ENCODE measurements around the gene MLLT1.

The MLLT1 gene

DNA sequence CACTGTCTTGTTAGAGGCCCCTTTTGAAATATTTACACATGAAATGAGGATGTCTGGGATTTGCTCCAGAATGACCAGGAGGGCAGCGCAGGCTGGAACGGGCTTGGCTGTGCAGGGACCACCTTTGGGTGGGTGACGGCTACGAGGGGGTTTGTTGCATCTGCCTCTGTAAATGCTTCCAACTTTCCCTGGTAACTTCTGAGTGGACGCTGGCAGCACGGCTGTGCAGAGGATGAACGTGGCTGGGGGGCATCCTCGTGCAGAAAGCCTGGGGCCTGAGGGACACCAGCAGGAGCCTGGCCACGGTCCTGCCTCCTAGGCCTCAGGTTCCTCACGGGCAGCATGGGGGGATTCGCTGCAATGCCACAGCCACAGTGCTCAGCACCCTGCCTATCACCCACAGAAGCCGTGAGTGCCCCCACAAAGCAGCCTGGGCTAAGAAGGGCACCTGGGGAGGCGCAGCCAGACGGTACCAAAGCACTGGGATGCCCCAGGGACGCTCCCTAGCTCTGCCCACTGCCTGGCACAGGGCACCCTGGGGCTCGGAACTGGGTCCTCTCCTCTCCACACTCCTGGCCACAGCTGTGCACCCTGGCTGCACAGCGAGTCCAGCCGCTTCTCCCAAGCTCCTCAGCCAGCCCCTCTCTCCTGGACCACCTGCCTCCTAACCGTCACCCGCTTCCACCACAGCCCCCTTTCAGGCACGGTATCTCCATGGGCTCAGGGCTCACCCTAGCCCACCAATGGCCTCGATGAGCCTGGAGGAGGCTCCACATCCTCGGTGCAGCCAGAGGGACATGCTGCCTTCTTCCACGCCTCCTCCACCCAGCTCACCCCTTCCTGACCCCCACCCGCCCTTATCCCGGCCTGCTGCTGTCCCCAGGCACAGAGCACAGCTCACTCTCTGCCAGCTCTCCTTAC, 44.5 kb downstream of the MLLT1 start:
- Histone ChIP-seq H3K79me2 (ENCODE audit: control insufficient read depth, insufficient read depth, low read length, unreplicated experiment) (peaks cover 80% of the 10 kb centered on the region), H3K4me1 (ENCODE audit: control insufficient read depth, insufficient read depth, low read length, unreplicated experiment) (peaks cover 53% of the 10 kb centered on the region), H3K27me3 (ENCODE audit: insufficient read depth, low read length) (no peaks in the 10 kb centered on the region), H3K4me3 (ENCODE audit: low read depth, low read length) (no peak overlapping the region), H3K27ac (ENCODE audit: low read depth, low read length) (no peak overlapping the region), H2AFZ (ENCODE audit: low read length, unreplicated experiment) (no peak overlapping the region), H3K36me3 (ENCODE audit: insufficient read depth, low read length) (no peaks in the 10 kb centered on the region)

DNA sequence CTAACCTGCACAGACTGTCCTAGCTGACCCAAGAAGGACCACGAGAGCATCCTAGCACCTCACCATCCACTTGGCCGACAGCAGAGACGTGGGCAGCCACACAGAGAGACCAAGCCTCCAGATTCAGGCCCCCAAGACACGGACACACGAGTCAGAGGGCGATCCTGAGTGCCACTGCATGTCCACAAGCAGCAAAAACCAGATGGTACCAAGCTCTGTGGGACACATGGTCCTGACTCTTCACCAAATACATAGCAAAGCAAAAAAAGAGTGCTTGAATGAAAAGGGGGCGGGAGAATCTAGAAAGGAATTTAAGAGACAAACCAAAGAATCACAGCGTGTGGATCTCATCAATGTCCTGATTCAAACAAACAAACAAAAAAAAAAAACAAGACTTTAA, 45.2 kb downstream of the MLLT1 start:
- Histone ChIP-seq H2AFZ (ENCODE audit: low read length, unreplicated experiment) (no peak overlapping the region), H3K4me1 (ENCODE audit: control insufficient read depth, insufficient read depth, low read length, unreplicated experiment) (peaks cover 51% of the 10 kb centered on the region), H3K27ac (ENCODE audit: low read depth, low read length) (no peak overlapping the region), H3K4me3 (ENCODE audit: low read depth, low read length) (no peak overlapping the region), H3K27me3 (ENCODE audit: insufficient read depth, low read length) (no peaks in the 10 kb centered on the region), H3K79me2 (ENCODE audit: control insufficient read depth, insufficient read depth, low read length, unreplicated experiment) (peaks cover 73% of the 10 kb centered on the region), H3K36me3 (ENCODE audit: insufficient read depth, low read length) (no peaks in the 10 kb centered on the region)

DNA sequence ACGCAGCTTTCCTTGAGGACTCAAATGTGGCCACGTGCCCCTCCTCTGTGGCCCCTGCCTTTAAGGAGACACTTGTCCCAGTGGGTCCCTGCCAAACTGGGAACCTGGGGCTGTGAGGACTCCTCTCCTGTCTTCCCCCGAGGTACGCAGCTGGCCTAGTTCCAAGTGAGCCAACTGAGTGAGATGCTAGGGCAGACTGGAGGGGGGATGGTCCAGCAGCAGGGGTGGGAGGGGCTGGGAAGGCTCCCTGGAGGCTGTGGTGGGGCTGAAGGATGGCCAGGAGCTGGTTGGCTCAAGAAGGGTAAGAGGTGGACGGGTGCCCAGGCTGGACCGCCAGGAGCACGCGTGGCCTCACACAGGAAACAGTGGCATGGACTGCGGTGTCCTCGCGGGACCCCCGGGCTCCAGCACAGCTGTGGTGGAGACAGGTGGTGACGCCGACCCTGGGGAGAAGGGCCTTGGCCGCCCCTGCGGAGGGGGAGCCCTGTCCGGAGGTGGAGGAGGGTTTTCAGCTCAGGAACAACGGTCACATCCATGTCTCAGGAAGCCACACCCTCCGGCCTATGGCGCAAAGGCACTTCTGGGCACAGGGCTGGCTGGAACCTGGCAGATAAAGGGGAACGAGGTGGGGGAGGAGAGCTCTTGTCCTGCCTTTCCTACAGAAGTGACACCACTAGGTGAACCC, 45.8 kb downstream of the MLLT1 start:
- Histone ChIP-seq H3K4me1 (ENCODE audit: control insufficient read depth, insufficient read depth, low read length, unreplicated experiment) (peaks cover 45% of the 10 kb centered on the region), H3K27me3 (ENCODE audit: insufficient read depth, low read length) (no peaks in the 10 kb centered on the region), H3K4me3 (ENCODE audit: low read depth, low read length) (no peak overlapping the region; the same call in 1 of the 2 replicates), H3K36me3 (ENCODE audit: insufficient read depth, low read length) (no peaks in the 10 kb centered on the region), H2AFZ (ENCODE audit: low read length, unreplicated experiment) (no peak overlapping the region), H3K27ac (ENCODE audit: low read depth, low read length) (no peak overlapping the region; the same call in 1 of the 2 replicates), H3K79me2 (ENCODE audit: control insufficient read depth, insufficient read depth, low read length, unreplicated experiment) (peaks cover 71% of the 10 kb centered on the region)

DNA sequence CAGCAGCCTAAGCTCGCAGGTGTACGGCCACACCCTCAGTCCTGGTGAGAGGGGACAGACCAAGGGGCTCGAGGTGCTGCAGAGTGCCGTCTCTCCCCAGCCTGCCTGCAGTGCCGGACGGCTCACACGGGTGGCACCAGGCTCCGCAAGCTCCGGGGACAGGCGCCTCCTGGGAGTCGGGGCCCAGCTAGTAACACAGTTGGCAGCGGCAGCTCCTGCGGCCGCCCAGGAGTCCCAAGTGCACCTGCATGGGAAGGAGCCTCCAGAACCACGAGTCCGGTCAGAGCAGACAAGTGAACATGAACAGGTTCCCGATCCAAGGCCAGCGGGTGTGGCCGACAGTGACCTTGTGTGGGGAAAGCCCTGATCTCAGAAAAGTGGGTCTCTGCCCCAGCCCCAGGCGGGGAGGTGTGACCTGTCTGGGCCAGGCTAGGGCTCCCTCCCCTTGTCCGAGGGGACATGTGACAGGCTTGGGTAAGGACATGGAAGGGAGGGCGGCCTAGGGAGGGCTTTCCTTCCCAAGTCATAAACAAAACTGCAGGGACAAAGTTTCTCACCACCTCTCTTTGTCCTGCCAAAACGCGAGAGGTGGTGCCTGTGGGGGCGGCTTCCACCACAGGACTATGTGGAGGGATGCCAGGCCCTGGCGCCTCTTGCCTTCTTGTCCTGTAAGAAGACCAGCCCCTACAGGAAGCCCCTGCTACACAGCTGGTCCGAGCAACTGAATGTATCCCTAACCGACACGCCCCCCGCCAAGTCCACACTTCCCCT, 46.5 kb downstream of the MLLT1 start:
- H3K27ac ChIP-seq (ENCODE audit: low read depth, low read length), result peak overlapping the region; percentile 23
- H2AFZ ChIP-seq (ENCODE audit: low read length, unreplicated experiment), result no peak overlapping the region
- H3K4me1 ChIP-seq (ENCODE audit: control insufficient read depth, insufficient read depth, low read length, unreplicated experiment), result peaks cover 38% of the 10 kb centered on the region
- H3K4me3 ChIP-seq (ENCODE audit: low read depth, low read length), result no peak overlapping the region; the same call in 1 of the 2 replicates
- H3K27me3 ChIP-seq (ENCODE audit: insufficient read depth, low read length), result no peaks in the 10 kb centered on the region
- H3K36me3 ChIP-seq (ENCODE audit: insufficient read depth, low read length), result no peaks in the 10 kb centered on the region
- peaks cover 65% of the 10 kb centered on the region for H3K79me2 ChIP-seq (ENCODE audit: control insufficient read depth, insufficient read depth, low read length, unreplicated experiment)

DNA sequence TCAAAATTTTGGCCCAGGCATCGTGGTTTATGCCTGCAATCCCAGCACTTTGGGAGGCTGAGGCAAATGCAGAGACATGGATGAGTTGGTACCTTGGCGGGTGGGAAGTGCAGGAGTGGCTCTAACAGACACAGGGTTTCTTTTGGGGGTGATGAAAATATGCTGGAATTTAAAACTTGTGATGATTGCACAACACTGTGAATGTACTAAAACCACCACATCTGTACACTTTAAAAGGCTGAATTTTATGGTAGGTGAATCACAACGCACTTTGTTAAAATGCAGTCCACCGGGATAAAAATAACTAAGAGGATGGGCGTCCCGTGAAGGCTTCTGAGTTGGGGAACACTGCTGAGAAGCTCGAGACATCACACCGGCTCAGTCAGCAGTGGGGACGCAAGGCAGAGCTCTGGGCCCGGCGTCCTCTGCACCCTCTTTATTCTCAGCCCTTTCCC, 47.1 kb downstream of the MLLT1 start:
- Histone ChIP-seq H3K36me3 (ENCODE audit: insufficient read depth, low read length) (no peaks in the 10 kb centered on the region), H3K27me3 (ENCODE audit: insufficient read depth, low read length) (no peaks in the 10 kb centered on the region), H3K4me3 (ENCODE audit: low read depth, low read length) (no peak overlapping the region), H3K4me1 (ENCODE audit: control insufficient read depth, insufficient read depth, low read length, unreplicated experiment) (peaks cover 34% of the 10 kb centered on the region), H2AFZ (ENCODE audit: low read length, unreplicated experiment) (no peak overlapping the region), H3K27ac (ENCODE audit: low read depth, low read length) (peak overlapping the region; percentile 52), H3K79me2 (ENCODE audit: control insufficient read depth, insufficient read depth, low read length, unreplicated experiment) (peaks cover 61% of the 10 kb centered on the region)

DNA sequence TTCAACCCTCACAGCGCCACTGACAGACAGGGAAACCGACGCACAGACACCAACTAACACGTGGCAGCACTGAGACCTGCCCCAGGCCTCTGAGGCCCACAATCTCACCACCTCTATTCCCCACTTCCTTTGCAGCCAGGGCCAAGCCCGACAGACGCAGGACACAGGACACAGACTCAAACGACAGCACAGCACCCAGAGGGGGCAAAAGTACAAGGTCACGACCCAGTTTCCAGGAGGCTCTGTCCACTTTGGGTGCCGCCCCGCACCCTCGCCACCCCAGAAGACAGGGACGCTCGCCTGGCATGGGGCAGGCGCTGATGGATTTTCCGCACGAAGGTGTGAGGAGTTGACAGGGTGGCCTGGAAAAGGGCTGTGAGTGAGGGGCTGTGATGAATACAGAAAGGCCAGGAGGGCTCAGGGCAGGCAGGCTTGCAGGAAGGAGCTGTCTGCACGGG, 48.8 kb downstream of the MLLT1 start:
- no peak overlapping the region for H3K27ac ChIP-seq (ENCODE audit: low read depth, low read length)
- H3K36me3 ChIP-seq (ENCODE audit: insufficient read depth, low read length), result no peaks in the 10 kb centered on the region
- no peaks in the 10 kb centered on the region for H3K27me3 ChIP-seq (ENCODE audit: insufficient read depth, low read length)
- peaks cover 51% of the 10 kb centered on the region for H3K79me2 ChIP-seq (ENCODE audit: control insufficient read depth, insufficient read depth, low read length, unreplicated experiment)
- H3K4me3 ChIP-seq (ENCODE audit: low read depth, low read length), result no peak overlapping the region
- H3K4me1 ChIP-seq (ENCODE audit: control insufficient read depth, insufficient read depth, low read length, unreplicated experiment), result peaks cover 34% of the 10 kb centered on the region
- no peak overlapping the region for H2AFZ ChIP-seq (ENCODE audit: low read length, unreplicated experiment)

DNA sequence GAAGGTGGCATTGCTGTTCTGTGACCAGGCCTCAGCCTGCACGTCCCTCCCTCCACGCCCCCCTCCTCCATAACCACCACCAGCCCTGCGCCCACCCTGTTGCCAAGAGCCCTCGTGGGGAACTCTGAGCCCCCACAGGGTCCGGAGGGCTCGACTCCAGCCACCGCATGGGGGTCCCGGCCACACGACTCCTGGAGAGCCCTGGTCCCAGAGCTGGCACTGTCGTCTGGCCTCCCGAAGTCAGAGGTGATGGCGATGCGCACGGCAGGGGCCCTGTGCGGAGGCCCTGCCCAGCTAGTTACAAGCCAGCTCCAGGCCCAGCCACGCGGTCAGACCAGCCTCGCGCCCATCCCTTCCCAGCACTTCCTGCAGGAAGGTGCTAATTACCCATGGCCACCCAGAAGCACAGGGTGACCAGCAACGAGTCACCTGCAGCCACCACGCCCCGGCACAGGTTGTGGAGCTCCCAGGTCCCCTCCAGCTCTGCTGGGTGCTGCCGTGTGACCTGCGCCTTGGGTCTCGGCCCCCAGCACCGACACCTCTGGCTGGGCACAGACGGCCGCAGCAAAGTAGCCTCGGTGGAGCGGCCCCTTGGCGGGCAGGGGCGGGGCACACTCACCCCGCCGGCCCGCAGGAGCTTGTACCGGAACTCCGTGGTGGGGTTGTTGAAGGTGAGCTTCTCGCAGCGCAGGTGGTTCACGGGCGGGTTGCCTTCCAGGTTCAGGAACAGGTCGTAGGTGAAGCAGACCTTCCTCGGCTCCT, 49.6 kb downstream of the MLLT1 start:
- no peak overlapping the region for H2AFZ ChIP-seq (ENCODE audit: low read length, unreplicated experiment)
- H3K27me3 ChIP-seq (ENCODE audit: insufficient read depth, low read length), result no peaks in the 10 kb centered on the region
- H3K27ac ChIP-seq (ENCODE audit: low read depth, low read length), result no peak overlapping the region
- no peak overlapping the region for H3K4me3 ChIP-seq (ENCODE audit: low read depth, low read length)
- H3K79me2 ChIP-seq (ENCODE audit: control insufficient read depth, insufficient read depth, low read length, unreplicated experiment), result peaks cover 43% of the 10 kb centered on the region
- no peaks in the 10 kb centered on the region for H3K36me3 ChIP-seq (ENCODE audit: insufficient read depth, low read length)
- peaks cover 32% of the 10 kb centered on the region for H3K4me1 ChIP-seq (ENCODE audit: control insufficient read depth, insufficient read depth, low read length, unreplicated experiment)

DNA sequence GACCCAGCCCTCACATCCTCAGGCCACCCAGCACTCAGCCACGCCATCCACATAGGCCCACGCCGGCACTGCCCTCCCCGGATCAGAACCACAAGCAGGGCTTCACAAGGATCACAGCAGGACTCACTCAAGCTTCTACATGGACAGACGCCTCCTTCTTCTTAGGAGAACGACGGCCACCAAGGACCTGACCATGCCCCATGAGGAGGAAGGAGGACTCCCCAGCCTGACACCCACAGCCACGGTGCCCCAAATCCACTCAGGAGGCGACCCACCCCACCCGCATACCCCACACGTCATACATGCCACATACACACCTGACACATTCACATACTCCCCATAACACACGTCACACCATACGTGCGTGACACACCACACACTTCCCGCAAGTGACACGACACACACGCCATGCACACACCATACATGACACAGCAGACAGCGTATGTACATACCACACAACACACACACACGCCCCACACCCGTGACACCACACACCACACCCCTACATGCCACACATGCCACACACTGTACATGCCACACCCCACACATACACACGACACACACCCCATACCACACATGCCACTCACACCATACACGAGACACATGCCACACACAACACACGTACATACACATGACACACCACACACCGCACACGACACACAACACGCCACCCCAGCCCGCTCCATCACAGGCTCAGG, 50.4 kb downstream of the MLLT1 start:
- H3K4me1 ChIP-seq (ENCODE audit: control insufficient read depth, insufficient read depth, low read length, unreplicated experiment), result peaks cover 26% of the 10 kb centered on the region
- H3K36me3 ChIP-seq (ENCODE audit: insufficient read depth, low read length), result no peaks in the 10 kb centered on the region
- no peak overlapping the region for H2AFZ ChIP-seq (ENCODE audit: low read length, unreplicated experiment)
- no peaks in the 10 kb centered on the region for H3K27me3 ChIP-seq (ENCODE audit: insufficient read depth, low read length)
- no peak overlapping the region for H3K4me3 ChIP-seq (ENCODE audit: low read depth, low read length)
- H3K79me2 ChIP-seq (ENCODE audit: control insufficient read depth, insufficient read depth, low read length, unreplicated experiment), result peaks cover 35% of the 10 kb centered on the region
- H3K27ac ChIP-seq (ENCODE audit: low read depth, low read length), result no peak overlapping the region

DNA sequence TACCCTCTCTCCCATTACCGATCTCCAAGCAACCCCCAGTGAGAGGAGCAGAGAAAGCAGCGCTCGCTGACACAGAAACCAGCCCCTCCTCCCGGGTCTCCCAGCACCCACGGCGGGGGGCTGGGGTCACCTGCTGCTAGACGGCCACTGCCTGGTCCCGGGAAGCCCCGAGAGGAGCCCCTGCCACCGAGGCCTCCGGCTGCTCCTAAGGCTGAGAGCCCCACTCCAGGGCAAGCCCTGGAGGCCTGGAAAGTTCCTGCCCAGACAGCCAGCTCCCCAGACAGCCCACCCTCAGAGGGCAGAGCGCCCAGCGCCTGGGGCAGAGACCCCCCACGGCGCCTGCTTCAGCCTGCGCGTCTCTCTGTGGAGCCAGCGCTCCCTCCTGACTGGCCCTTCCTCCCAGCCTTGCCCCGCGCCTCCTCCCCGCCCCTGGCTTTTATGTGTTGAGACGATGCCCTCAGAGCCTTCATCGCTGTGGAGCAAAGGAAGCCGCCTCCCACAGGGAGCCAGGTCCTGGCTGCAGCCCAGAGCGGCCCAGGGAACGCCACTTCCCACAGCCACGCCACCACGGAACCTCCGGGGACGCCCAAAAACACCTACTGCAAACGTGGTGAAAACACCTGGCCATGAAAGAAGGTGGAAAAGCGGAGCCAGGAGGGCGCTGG, 51.1 kb downstream of the MLLT1 start:
- Histone ChIP-seq H3K27me3 (ENCODE audit: insufficient read depth, low read length) (no peaks in the 10 kb centered on the region), H3K79me2 (ENCODE audit: control insufficient read depth, insufficient read depth, low read length, unreplicated experiment) (peaks cover 28% of the 10 kb centered on the region), H2AFZ (ENCODE audit: low read length, unreplicated experiment) (no peak overlapping the region), H3K27ac (ENCODE audit: low read depth, low read length) (no peak overlapping the region), H3K4me3 (ENCODE audit: low read depth, low read length) (no peak overlapping the region), H3K4me1 (ENCODE audit: control insufficient read depth, insufficient read depth, low read length, unreplicated experiment) (peaks cover 19% of the 10 kb centered on the region), H3K36me3 (ENCODE audit: insufficient read depth, low read length) (no peaks in the 10 kb centered on the region)
